Parathyroid adenoma (tissue), 2 donors: ENCODE results near the gene CPA5.

ENCODE experiments used
- H2AFZ ChIP-seq: fragments of 300-600 bp; sonication (generic); one replicate; pipeline ENCODE4 v1.7.0; 2017; ENCODE audit warnings: antibody characterized with exemption, mild to moderate bottlenecking
- H3K27ac ChIP-seq: fragments of 300-600 bp; sonication (generic); one replicate; pipeline ENCODE4 v1.7.0; 2017
- H3K27me3 ChIP-seq: fragments of 300-600 bp; sonication (generic); one replicate; pipeline ENCODE4 v1.7.0; 2017; ENCODE audit warnings: low read length; ENCODE audit not compliant: control insufficient read depth, insufficient read depth
- H3K36me3 ChIP-seq: fragments of 300-600 bp; sonication (generic); one replicate; pipeline ENCODE4 v1.7.0; 2017; ENCODE audit warnings: low read length; ENCODE audit not compliant: control insufficient read depth, insufficient read depth
- H3K4me1 ChIP-seq: fragments of 300-600 bp; sonication (generic); one replicate; pipeline ENCODE4 v1.7.0; 2017; ENCODE audit warnings: control low read depth
- H3K4me2 ChIP-seq: fragments of 300-600 bp; sonication (generic); one replicate; pipeline ENCODE4 v1.7.0; 2017; ENCODE audit warnings: low read length
- H3K4me3 ChIP-seq: fragments of 300-600 bp; sonication (generic); one replicate; pipeline ENCODE4 v1.7.0; 2017; ENCODE audit warnings: low read depth, low read length
- H3K79me2 ChIP-seq: fragments of 300-600 bp; sonication (generic); one replicate; pipeline ENCODE4 v1.7.0; 2017; ENCODE audit warnings: control low read depth
- H3K9ac ChIP-seq: fragments of 300-600 bp; sonication (generic); one replicate; pipeline ENCODE4 v1.7.0; 2017; ENCODE audit warnings: mild to moderate bottlenecking
- H3K9me3 ChIP-seq: fragments of 300-600 bp; sonication (generic); one replicate; pipeline ENCODE4 v1.7.0; 2017; ENCODE audit warnings: low read length; ENCODE audit not compliant: control insufficient read depth
- CTCF ChIP-seq: fragments of 300-600 bp; sonication (generic); IDR thresholded peaks from one replicate; pipeline ENCODE4 v1.7.0; 2017; ENCODE audit warnings: antibody characterized with exemption, mild to moderate bottlenecking
- donor health status: primary hyperparathyroidism.

The CPA5 gene

GRCh38 chr7:130397758-130398073, 53.1 kb downstream of the CPA5 start:
- Histone ChIP-seq H3K4me1 (peaks cover 4% of the 10 kb centered on the region), H3K9ac (no peak overlapping the region), H3K27me3 (no peaks in the 10 kb centered on the region), H3K9me3 (no peaks in the 10 kb centered on the region), H3K27ac (no peak overlapping the region), H3K79me2 (no peaks in the 10 kb centered on the region), H3K36me3 (no peaks in the 10 kb centered on the region), H2AFZ (no peak overlapping the region), H3K4me2 (no peak overlapping the region), H3K4me3 (no peak overlapping the region)
- TF ChIP-seq CTCF, result no peak

- H3K4me2 ChIP-seq, result no peak overlapping the region
- no peaks in the 10 kb centered on the region for H3K79me2 ChIP-seq
- H3K27me3 ChIP-seq, result no peaks in the 10 kb centered on the region
- no peaks in the 10 kb centered on the region for H3K4me1 ChIP-seq
- no peaks in the 10 kb centered on the region for H3K36me3 ChIP-seq
- TF ChIP-seq CTCF, result no peak
- H3K27ac ChIP-seq, result no peak overlapping the region
- no peak overlapping the region for H3K9ac ChIP-seq
- no peak overlapping the region for H2AFZ ChIP-seq
- H3K4me3 ChIP-seq, result no peak overlapping the region
- H3K9me3 ChIP-seq, result no peaks in the 10 kb centered on the region
Observed at GRCh38 chr7:130398526-130399090, 54.0 kb downstream of the CPA5 start.

GRCh38 chr7:130400120-130400572, 55.5 kb downstream of the CPA5 start:
- H3K9ac ChIP-seq, result no peak overlapping the region
- no peaks in the 10 kb centered on the region for H3K79me2 ChIP-seq
- H3K9me3 ChIP-seq, result no peaks in the 10 kb centered on the region
- H3K36me3 ChIP-seq, result no peaks in the 10 kb centered on the region
- no peak overlapping the region for H2AFZ ChIP-seq
- H3K27ac ChIP-seq, result no peak overlapping the region
- no peak for TF ChIP-seq CTCF
- no peaks in the 10 kb centered on the region for H3K27me3 ChIP-seq
- H3K4me2 ChIP-seq, result no peak overlapping the region
- no peak overlapping the region for H3K4me3 ChIP-seq
- H3K4me1 ChIP-seq, result no peaks in the 10 kb centered on the region

- H3K4me3 ChIP-seq, result no peak overlapping the region
- no peak overlapping the region for H3K27ac ChIP-seq
- no peak overlapping the region for H2AFZ ChIP-seq
- no peaks in the 10 kb centered on the region for H3K9me3 ChIP-seq
- no peaks in the 10 kb centered on the region for H3K36me3 ChIP-seq
- no peaks in the 10 kb centered on the region for H3K79me2 ChIP-seq
- no peaks in the 10 kb centered on the region for H3K4me1 ChIP-seq
- H3K9ac ChIP-seq, result no peak overlapping the region
- no peak overlapping the region for H3K4me2 ChIP-seq
- TF ChIP-seq CTCF, result no peak
- no peaks in the 10 kb centered on the region for H3K27me3 ChIP-seq
Observed at GRCh38 chr7:130401101-130401500, 56.5 kb downstream of the CPA5 start.

- no peaks in the 10 kb centered on the region for H3K79me2 ChIP-seq
- H3K27me3 ChIP-seq, result no peaks in the 10 kb centered on the region
- H3K4me2 ChIP-seq, result no peak overlapping the region
Observed at GRCh38 chr7:130401578-130401977, 57.0 kb downstream of the CPA5 start.

More at GRCh38 chr7:130401578-130401977, 57.0 kb downstream of the CPA5 start:
- no peak overlapping the region for H3K9ac ChIP-seq
- H2AFZ ChIP-seq, result no peak overlapping the region
- no peak for TF ChIP-seq CTCF
- H3K4me3 ChIP-seq, result no peak overlapping the region
- no peaks in the 10 kb centered on the region for H3K4me1 ChIP-seq
- no peak overlapping the region for H3K27ac ChIP-seq
- H3K9me3 ChIP-seq, result no peaks in the 10 kb centered on the region
- H3K36me3 ChIP-seq, result no peaks in the 10 kb centered on the region
